Measurements from ENCODE around the gene ANKRD45. TPM values are rescaled to one million over a fixed set of nuclear protein-coding genes. Genes with fewer than 3 reads are reported as not detected.
"Not testable (repeated sequence)": the region's sequence is repeated elsewhere in the genome, so short reads cannot be mapped to it uniquely, and the experiment has no call there.

Gene ANKRD45
- total RNA-seq, 1 experiment from 2014 or later, result 2.2 TPM

DNA sequence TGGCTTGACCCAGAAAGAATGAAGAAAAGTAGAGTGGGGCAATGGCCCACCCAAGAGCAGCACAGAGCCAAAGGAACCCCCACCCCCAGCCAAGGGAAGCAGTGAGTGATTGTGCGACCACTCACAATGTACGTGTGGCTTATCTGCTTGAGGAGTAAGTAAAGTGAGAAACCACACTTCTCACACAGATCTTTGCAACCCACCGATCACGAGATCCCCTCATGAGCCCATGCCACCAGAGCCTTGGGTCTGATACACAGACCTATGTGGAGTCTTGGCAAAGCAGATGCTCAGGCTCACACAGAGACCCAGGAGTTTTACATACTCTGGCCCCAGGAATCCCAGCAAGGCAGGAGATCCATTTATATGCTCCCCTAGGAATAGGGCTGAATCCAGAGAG lies 52.8 kb downstream of the ANKRD45 start:
- H3K4me1 Mint-ChIP-seq, result no peaks in the 10 kb centered on the region
- ChIA-PET CTCF (no interaction called here), POLR2A (no interaction called here)
- H3K36me3 Mint-ChIP-seq, result peaks cover 44% of the 10 kb centered on the region
- H3K27me3 Mint-ChIP-seq (ENCODE audit: low read depth), result peaks cover 8% of the 10 kb centered on the region
- ATAC-seq (no peak), DNase-seq (ENCODE audit: low spot score) (no peak)
- TF ChIP-seq TEAD4 (CRISPR knock-in tag; IDR thresholded peaks at IDR 0.05), result no peak
- TF ChIP-seq, protein P1, sequence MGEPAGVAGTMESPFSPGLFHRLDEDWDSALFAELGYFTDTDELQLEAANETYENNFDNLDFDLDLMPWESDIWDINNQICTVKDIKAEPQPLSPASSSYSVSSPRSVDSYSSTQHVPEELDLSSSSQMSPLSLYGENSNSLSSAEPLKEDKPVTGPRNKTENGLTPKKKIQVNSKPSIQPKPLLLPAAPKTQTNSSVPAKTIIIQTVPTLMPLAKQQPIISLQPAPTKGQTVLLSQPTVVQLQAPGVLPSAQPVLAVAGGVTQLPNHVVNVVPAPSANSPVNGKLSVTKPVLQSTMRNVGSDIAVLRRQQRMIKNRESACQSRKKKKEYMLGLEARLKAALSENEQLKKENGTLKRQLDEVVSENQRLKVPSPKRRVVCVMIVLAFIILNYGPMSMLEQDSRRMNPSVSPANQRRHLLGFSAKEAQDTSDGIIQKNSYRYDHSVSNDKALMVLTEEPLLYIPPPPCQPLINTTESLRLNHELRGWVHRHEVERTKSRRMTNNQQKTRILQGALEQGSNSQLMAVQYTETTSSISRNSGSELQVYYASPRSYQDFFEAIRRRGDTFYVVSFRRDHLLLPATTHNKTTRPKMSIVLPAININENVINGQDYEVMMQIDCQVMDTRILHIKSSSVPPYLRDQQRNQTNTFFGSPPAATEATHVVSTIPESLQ (CRISPR knock-in tag; IDR thresholded peaks at IDR 0.05), result no peak
- TF ChIP-seq ZSCAN18 (CRISPR knock-in tag; IDR thresholded peaks at IDR 0.05), result no peak
- no peak for TF ChIP-seq CBFB (CRISPR knock-in tag; IDR thresholded peaks at IDR 0.05; ENCODE audit: low read depth)
- TF ChIP-seq, protein P2, sequence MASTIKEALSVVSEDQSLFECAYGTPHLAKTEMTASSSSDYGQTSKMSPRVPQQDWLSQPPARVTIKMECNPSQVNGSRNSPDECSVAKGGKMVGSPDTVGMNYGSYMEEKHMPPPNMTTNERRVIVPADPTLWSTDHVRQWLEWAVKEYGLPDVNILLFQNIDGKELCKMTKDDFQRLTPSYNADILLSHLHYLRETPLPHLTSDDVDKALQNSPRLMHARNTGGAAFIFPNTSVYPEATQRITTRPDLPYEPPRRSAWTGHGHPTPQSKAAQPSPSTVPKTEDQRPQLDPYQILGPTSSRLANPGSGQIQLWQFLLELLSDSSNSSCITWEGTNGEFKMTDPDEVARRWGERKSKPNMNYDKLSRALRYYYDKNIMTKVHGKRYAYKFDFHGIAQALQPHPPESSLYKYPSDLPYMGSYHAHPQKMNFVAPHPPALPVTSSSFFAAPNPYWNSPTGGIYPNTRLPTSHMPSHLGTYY (CRISPR knock-in tag; IDR thresholded peaks at IDR 0.05), result no peak
- TF ChIP-seq, protein P3, sequence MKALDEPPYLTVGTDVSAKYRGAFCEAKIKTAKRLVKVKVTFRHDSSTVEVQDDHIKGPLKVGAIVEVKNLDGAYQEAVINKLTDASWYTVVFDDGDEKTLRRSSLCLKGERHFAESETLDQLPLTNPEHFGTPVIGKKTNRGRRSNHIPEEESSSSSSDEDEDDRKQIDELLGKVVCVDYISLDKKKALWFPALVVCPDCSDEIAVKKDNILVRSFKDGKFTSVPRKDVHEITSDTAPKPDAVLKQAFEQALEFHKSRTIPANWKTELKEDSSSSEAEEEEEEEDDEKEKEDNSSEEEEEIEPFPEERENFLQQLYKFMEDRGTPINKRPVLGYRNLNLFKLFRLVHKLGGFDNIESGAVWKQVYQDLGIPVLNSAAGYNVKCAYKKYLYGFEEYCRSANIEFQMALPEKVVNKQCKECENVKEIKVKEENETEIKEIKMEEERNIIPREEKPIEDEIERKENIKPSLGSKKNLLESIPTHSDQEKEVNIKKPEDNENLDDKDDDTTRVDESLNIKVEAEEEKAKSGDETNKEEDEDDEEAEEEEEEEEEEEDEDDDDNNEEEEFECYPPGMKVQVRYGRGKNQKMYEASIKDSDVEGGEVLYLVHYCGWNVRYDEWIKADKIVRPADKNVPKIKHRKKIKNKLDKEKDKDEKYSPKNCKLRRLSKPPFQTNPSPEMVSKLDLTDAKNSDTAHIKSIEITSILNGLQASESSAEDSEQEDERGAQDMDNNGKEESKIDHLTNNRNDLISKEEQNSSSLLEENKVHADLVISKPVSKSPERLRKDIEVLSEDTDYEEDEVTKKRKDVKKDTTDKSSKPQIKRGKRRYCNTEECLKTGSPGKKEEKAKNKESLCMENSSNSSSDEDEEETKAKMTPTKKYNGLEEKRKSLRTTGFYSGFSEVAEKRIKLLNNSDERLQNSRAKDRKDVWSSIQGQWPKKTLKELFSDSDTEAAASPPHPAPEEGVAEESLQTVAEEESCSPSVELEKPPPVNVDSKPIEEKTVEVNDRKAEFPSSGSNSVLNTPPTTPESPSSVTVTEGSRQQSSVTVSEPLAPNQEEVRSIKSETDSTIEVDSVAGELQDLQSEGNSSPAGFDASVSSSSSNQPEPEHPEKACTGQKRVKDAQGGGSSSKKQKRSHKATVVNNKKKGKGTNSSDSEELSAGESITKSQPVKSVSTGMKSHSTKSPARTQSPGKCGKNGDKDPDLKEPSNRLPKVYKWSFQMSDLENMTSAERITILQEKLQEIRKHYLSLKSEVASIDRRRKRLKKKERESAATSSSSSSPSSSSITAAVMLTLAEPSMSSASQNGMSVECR (CRISPR knock-in tag; IDR thresholded peaks at IDR 0.05; ENCODE audit: borderline replicate concordance), result no peak
- no peak for TF ChIP-seq OVOL2 (CRISPR knock-in tag; IDR thresholded peaks at IDR 0.05; ENCODE audit: borderline replicate concordance)
- TF ChIP-seq KAT7 (CRISPR knock-in tag; IDR thresholded peaks at IDR 0.05; ENCODE audit: borderline replicate concordance), result no peak
- TF ChIP-seq E2F5 (CRISPR knock-in tag; IDR thresholded peaks at IDR 0.05), result no peak
- TF ChIP-seq ZNF396 (CRISPR knock-in tag; IDR thresholded peaks at IDR 0.05; ENCODE audit: borderline replicate concordance), result no peak
- TF ChIP-seq ATF1 (CRISPR knock-in tag; IDR thresholded peaks at IDR 0.05), result no peak
- TF ChIP-seq CREM (CRISPR knock-in tag; IDR thresholded peaks at IDR 0.05), result no peak
- TF ChIP-seq, protein P4, sequence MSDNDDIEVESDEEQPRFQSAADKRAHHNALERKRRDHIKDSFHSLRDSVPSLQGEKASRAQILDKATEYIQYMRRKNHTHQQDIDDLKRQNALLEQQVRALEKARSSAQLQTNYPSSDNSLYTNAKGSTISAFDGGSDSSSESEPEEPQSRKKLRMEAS (CRISPR knock-in tag; IDR thresholded peaks at IDR 0.05), result no peak
- TF ChIP-seq, protein P5, sequence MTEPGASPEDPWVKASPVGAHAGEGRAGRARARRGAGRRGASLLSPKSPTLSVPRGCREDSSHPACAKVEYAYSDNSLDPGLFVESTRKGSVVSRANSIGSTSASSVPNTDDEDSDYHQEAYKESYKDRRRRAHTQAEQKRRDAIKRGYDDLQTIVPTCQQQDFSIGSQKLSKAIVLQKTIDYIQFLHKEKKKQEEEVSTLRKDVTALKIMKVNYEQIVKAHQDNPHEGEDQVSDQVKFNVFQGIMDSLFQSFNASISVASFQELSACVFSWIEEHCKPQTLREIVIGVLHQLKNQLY (CRISPR knock-in tag; IDR thresholded peaks at IDR 0.05), result no peak
- H3K9me3 Mint-ChIP-seq, result peaks cover 72% of the 10 kb centered on the region
- H3K4me3 Mint-ChIP-seq, result no peak overlapping the region
- no peak overlapping the region for H3K27ac Mint-ChIP-seq

- H3K4me1 Mint-ChIP-seq; H3K4me3 Mint-ChIP-seq; CTCF ChIA-PET; POLR2A ChIA-PET; DNase-seq (ENCODE audit: low spot score); ATAC-seq; H3K27me3 Mint-ChIP-seq (ENCODE audit: low read depth); H3K27ac Mint-ChIP-seq: not testable (repeated sequence)
- Mint-ChIP-seq H3K36me3 (peaks cover 50% of the 10 kb centered on the region), H3K9me3 (peaks cover 62% of the 10 kb centered on the region)
These were observed 56.6 kb downstream of the ANKRD45 start for GRCh38 chr1:173613086-173613485.

Measured in WTC11 (cell line).